ENCODE measurements around the gene MINAR1. TPM values are rescaled to one million over a fixed set of nuclear protein-coding genes. Genes with fewer than 3 reads are reported as not detected.

The MINAR1 gene
- total RNA-seq, 1 donor from 2014 or later: 0.30 TPM

DNA sequence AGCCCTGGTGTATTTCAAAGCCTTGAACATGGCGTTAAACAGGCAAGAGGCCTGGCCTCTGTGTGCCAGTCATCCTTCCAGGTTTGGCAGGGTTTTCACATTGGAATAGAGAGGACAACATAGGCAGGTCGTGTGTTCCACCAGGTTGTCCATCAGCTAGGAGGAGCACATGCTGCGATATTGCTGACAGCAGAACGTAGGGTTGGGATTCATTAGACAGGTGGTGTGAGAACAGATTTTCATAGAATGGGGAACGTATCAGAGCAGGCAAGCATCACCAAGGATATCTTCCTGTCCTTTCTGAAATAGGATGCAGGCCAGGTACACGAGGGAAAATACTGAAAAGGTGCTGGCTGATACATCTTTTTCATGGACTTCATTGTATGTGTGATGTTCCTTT lies 26.4 kb downstream of the MINAR1 start:
- Histone ChIP-seq H3K36me3 (no peaks in the 10 kb centered on the region), H3K9me3 (no peaks in the 10 kb centered on the region), H3K4me1 (no peaks in the 10 kb centered on the region), H3K27ac (no peak overlapping the region), H3K27me3 (ENCODE audit: low read depth) (no peaks in the 10 kb centered on the region), H3K4me3 (no peak overlapping the region)
- no peak for ATAC-seq
- intact Hi-C loops (cut with DNase I): no loop called here
- TF ChIP-seq, protein P1, sequence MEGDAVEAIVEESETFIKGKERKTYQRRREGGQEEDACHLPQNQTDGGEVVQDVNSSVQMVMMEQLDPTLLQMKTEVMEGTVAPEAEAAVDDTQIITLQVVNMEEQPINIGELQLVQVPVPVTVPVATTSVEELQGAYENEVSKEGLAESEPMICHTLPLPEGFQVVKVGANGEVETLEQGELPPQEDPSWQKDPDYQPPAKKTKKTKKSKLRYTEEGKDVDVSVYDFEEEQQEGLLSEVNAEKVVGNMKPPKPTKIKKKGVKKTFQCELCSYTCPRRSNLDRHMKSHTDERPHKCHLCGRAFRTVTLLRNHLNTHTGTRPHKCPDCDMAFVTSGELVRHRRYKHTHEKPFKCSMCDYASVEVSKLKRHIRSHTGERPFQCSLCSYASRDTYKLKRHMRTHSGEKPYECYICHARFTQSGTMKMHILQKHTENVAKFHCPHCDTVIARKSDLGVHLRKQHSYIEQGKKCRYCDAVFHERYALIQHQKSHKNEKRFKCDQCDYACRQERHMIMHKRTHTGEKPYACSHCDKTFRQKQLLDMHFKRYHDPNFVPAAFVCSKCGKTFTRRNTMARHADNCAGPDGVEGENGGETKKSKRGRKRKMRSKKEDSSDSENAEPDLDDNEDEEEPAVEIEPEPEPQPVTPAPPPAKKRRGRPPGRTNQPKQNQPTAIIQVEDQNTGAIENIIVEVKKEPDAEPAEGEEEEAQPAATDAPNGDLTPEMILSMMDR (IDR thresholded peaks at IDR 0.05): no peak
- DNase-seq: no peak

DNA sequence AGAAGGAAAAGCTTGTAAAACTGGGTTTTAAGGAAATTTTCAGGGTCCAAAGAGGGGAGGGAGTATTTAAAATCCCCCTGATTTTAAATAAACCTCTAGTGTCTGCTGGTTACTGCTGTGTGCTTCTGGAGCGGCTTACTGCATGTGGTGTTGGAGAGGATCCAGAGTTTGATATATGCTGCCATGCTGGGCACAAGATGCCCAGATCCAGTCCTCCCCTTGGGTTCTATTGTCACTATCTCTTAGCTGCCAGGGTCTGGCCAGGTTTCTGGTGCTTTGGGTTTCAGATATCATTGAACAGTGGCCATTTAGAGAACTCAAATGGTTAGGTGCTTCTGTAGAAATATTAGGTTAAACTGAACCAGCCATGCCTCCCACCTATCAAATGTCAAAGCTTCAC lies 27.5 kb downstream of the MINAR1 start:
- no peak for ATAC-seq
- H3K27ac ChIP-seq: no peak overlapping the region
- intact Hi-C loops (cut with DNase I): no loop called here
- no peak for DNase-seq
- H3K27me3 ChIP-seq (ENCODE audit: low read depth): no peaks in the 10 kb centered on the region
- H3K4me1 ChIP-seq: no peaks in the 10 kb centered on the region
- H3K9me3 ChIP-seq: no peaks in the 10 kb centered on the region
- no peaks in the 10 kb centered on the region for H3K36me3 ChIP-seq
- H3K4me3 ChIP-seq: no peak overlapping the region
- TF ChIP-seq, protein P1 (IDR thresholded peaks at IDR 0.05): no peak

DNA sequence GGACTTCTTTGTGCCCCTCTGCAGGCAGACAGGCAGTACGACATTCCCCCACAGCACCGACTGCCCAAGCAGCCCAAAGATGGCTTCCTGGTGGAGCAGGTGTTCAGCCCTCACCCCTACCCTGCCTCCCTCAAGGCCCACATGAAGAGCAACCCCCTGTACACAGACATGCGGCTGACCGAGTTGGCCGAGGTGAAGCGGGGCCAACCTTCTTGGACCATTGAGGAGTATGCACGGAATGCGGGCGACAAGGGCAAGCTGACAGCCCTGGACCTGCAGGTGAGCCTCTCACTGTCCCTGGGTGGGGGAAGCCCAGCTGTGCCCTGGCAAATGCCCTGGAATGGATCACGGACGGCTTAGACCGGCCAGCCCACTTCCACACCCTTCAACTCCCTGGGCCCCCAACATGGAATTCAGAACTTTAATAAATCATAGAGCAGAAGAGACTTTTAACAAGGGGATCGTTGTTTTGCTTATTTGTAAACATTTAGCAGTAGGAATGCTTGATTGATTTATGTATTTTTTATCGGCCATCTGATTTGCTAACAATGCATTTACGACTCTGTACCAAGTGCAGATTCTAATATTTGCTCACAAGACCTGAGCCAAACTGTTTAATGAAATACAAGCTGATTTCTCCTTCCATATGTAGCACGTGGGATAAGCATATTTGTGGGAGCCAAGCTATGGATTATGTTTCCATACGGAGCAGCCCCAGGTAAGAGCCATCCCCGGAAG lies 31.1 kb downstream of the MINAR1 start:
- no peaks in the 10 kb centered on the region for H3K4me1 ChIP-seq
- DNase-seq (no peak), ATAC-seq (no peak)
- H3K4me3 ChIP-seq: no peak overlapping the region
- no peaks in the 10 kb centered on the region for H3K9me3 ChIP-seq
- H3K27ac ChIP-seq: no peak overlapping the region
- H3K36me3 ChIP-seq: no peaks in the 10 kb centered on the region
- H3K27me3 ChIP-seq (ENCODE audit: low read depth): no peaks in the 10 kb centered on the region
- TF ChIP-seq, protein P1 (IDR thresholded peaks at IDR 0.05): no peak
- intact Hi-C loops (cut with DNase I): no loop called here

DNA sequence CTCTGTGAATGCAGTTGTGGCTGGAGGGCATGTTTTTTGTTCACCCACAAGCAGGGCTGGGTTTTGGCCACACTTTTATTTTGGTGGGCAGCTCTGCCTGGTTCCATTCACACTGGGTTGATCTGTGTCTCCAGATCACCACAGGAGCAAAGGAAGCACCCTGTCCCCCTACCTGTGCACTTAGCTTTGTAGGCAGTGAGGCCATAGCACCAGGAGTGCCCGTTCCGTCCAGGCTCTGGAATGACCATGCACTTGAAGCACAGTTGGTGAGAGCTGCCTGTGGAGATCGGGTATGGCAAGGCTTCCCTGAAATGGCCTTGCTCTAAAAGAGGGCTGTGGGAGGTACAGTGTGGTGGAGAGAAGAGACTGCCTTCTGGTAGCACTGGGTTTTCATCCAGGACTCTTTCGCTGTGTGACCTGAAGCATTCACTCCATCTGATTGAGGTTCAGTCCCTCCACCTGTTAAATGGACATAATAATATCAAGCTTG lies 31.7 kb downstream of the MINAR1 start:
- Histone ChIP-seq H3K27me3 (ENCODE audit: low read depth) (no peaks in the 10 kb centered on the region), H3K27ac (no peak overlapping the region), H3K4me1 (no peaks in the 10 kb centered on the region), H3K4me3 (no peak overlapping the region), H3K9me3 (no peaks in the 10 kb centered on the region), H3K36me3 (no peaks in the 10 kb centered on the region)
- ATAC-seq (no peak), DNase-seq (no peak)
- TF ChIP-seq, protein P1 (IDR thresholded peaks at IDR 0.05): no peak
- intact Hi-C loops (cut with DNase I): no loop called here

DNA sequence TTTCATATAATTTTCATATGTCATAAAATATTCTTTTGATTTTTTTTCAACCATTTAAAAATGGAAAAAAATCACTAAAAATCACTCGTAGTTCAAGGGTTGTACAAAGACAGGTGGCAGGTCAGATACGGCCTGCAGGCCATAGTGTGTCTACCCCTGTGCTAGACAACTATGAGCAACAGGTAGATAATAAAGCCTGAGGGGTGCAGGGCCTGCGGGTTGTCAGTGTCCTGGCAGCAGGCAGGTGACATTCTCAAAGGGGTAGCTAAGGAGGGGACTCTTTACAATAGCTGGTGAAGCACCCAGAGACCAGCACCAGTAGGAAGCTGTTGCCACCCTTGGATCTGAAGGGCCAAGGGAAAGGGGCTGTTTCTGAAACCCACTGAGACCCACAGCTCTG lies 34.4 kb downstream of the MINAR1 start:
- intact Hi-C loops (cut with DNase I): no loop called here
- Histone ChIP-seq H3K27ac (no peak overlapping the region), H3K4me3 (no peak overlapping the region), H3K4me1 (no peaks in the 10 kb centered on the region), H3K36me3 (no peaks in the 10 kb centered on the region), H3K27me3 (ENCODE audit: low read depth) (no peaks in the 10 kb centered on the region), H3K9me3 (no peaks in the 10 kb centered on the region)
- no peak for DNase-seq
- TF ChIP-seq, protein P1 (IDR thresholded peaks at IDR 0.05): no peak
- ATAC-seq: no peak

Data from lower lobe of right lung (tissue), 2 donors.